Measurements from ENCODE around the gene TMEM141. TPM values are rescaled to one million over a fixed set of nuclear protein-coding genes. Genes with fewer than 3 reads are reported as not detected.
"Not testable (repeated sequence)": the region's sequence is repeated elsewhere in the genome, so short reads cannot be mapped to it uniquely, and the experiment has no call there.

TMEM141 gene
- total RNA-seq, 1 donor from 2014 or later = 228 TPM

GRCh38 chr9:136802321-136802720, 11.2 kb downstream of the TMEM141 start:
- peaks cover 7% of the 10 kb centered on the region for H3K27me3 ChIP-seq (ENCODE audit: control insufficient read depth, insufficient read depth, low read length)
- no peak for FAIRE-seq
- DNase-seq (ENCODE audit: low read depth) = no peak

GRCh38 chr9:136803009-136803550, 11.9 kb downstream of the TMEM141 start:
- H3K36me3 ChIP-seq (ENCODE audit: control insufficient read depth, insufficient read depth, low read length); H3K27me3 ChIP-seq (ENCODE audit: control insufficient read depth, insufficient read depth, low read length); H3K4me3 ChIP-seq (ENCODE audit: low read depth, low read length); FAIRE-seq; DNase-seq (ENCODE audit: low read depth): not testable (repeated sequence)

More at GRCh38 chr9:136802321-136802720, 11.2 kb downstream of the TMEM141 start:
- no peak for TF ChIP-seq CTCF (IDR thresholded peaks at IDR 0.05; ENCODE audit: insufficient read depth, low read length, severe bottlenecking)
- Histone ChIP-seq H3K36me3 (ENCODE audit: control insufficient read depth, insufficient read depth, low read length) (peaks cover 2% of the 10 kb centered on the region), H3K4me3 (ENCODE audit: low read depth, low read length) (no peak overlapping the region)

GRCh38 chr9:136803551-136804508, 12.7 kb downstream of the TMEM141 start:
- Histone ChIP-seq H3K4me3 (ENCODE audit: low read depth, low read length) (no peak overlapping the region), H3K27me3 (ENCODE audit: control insufficient read depth, insufficient read depth, low read length) (peaks cover 3% of the 10 kb centered on the region), H3K36me3 (ENCODE audit: control insufficient read depth, insufficient read depth, low read length) (peaks cover 2% of the 10 kb centered on the region)
- DNase-seq (ENCODE audit: low read depth) (no peak), FAIRE-seq (no peak)
- TF ChIP-seq CTCF (IDR thresholded peaks at IDR 0.05; ENCODE audit: insufficient read depth, low read length, severe bottlenecking) = no peak

- Histone ChIP-seq H3K4me3 (ENCODE audit: low read depth, low read length) (no peak overlapping the region), H3K36me3 (ENCODE audit: control insufficient read depth, insufficient read depth, low read length) (peaks cover 4% of the 10 kb centered on the region), H3K27me3 (ENCODE audit: control insufficient read depth, insufficient read depth, low read length) (no peaks in the 10 kb centered on the region)
- DNase-seq (ENCODE audit: low read depth) (no peak), FAIRE-seq (no peak)
- TF ChIP-seq CTCF (IDR thresholded peaks at IDR 0.05; ENCODE audit: insufficient read depth, low read length, severe bottlenecking) = no peak
Measured at GRCh38 chr9:136804509-136805206, 13.5 kb downstream of the TMEM141 start.

- no peak for TF ChIP-seq CTCF (IDR thresholded peaks at IDR 0.05; ENCODE audit: insufficient read depth, low read length, severe bottlenecking)
- no peak overlapping the region for H3K4me3 ChIP-seq (ENCODE audit: low read depth, low read length)
- DNase-seq (ENCODE audit: low read depth) = no peak
- H3K36me3 ChIP-seq (ENCODE audit: control insufficient read depth, insufficient read depth, low read length) = peaks cover 5% of the 10 kb centered on the region
- H3K27me3 ChIP-seq (ENCODE audit: control insufficient read depth, insufficient read depth, low read length) = no peaks in the 10 kb centered on the region
- no peak for FAIRE-seq
Measured at GRCh38 chr9:136805207-136805740, 14.1 kb downstream of the TMEM141 start.

GRCh38 chr9:136806067-136806466, 14.9 kb downstream of the TMEM141 start:
- TF ChIP-seq CTCF (IDR thresholded peaks at IDR 0.05; ENCODE audit: insufficient read depth, low read length, severe bottlenecking) = no peak
- FAIRE-seq (no peak), DNase-seq (ENCODE audit: low read depth) (no peak)

More at GRCh38 chr9:136806067-136806466, 14.9 kb downstream of the TMEM141 start:
- no peak overlapping the region for H3K4me3 ChIP-seq (ENCODE audit: low read depth, low read length)
- no peaks in the 10 kb centered on the region for H3K27me3 ChIP-seq (ENCODE audit: control insufficient read depth, insufficient read depth, low read length)
- peaks cover 5% of the 10 kb centered on the region for H3K36me3 ChIP-seq (ENCODE audit: control insufficient read depth, insufficient read depth, low read length)

All from bronchial epithelial cell (primary cell).